Measurements from ENCODE around the gene MAGEA4. TPM values are rescaled to one million over a fixed set of nuclear protein-coding genes. Genes with fewer than 3 reads are reported as not detected.

MAGEA4 gene
- total RNA-seq, 1 donor: not detected

DNA sequence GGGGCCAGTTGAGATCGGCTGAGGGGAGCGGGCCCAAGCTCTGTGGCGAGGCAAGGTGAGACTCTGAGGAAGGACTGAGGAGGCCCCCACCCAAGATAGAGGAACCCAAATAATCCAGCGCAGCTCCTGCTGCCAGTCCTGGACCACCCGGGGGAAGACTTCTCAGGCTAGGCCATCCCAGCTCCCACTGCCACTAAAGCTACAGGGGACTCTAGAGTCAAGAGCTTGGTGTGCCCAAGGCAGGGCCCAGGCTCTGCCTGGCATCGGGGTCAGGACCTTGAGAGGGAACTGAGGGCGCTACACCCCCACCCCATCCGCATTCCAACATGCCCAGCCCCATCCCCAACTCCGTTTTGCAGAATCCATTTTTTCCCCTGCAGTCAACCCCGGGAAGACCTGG, 8.6 kb downstream of the MAGEA4 start:
- H3K4me3 ChIP-seq (ENCODE audit: low read depth, low read length): no peak overlapping the region
- DNase-seq (ENCODE audit: low read depth): no peak
- no peak for TF ChIP-seq CTCF (IDR thresholded peaks at IDR 0.05; ENCODE audit: insufficient read depth, low read depth, low read length)

- H3K4me3 ChIP-seq (ENCODE audit: low read depth, low read length): no peak overlapping the region
- no peak for DNase-seq (ENCODE audit: low read depth)
- no peak for TF ChIP-seq CTCF (IDR thresholded peaks at IDR 0.05; ENCODE audit: insufficient read depth, low read depth, low read length)
Observed at GRCh38 chrX:151921866-151922265, 9.2 kb downstream of the MAGEA4 start.

DNA sequence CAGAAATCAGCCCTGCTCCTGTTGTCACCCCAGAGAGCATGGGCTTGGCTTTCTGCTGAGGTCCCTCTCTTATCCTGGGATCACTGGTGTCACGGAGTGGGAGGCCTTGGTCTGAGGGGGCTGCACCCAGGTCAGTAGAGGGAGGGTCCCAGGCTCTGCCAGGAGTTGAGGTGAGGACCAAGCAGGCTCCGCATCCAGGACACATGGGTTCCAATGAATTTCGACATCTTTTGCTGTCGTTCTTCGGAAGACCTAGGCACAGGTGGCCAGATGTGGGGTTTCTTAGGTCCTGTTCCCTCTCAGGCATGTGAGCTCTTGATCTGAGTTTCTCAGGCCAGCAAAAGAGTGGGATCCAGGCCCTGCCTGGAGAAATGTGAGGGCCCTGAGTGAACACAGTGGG, 10.0 kb downstream of the MAGEA4 start:
- no peak overlapping the region for H3K4me3 ChIP-seq (ENCODE audit: low read depth, low read length)
- no peak for TF ChIP-seq CTCF (IDR thresholded peaks at IDR 0.05; ENCODE audit: insufficient read depth, low read depth, low read length)
- DNase-seq (ENCODE audit: low read depth): no peak

DNA sequence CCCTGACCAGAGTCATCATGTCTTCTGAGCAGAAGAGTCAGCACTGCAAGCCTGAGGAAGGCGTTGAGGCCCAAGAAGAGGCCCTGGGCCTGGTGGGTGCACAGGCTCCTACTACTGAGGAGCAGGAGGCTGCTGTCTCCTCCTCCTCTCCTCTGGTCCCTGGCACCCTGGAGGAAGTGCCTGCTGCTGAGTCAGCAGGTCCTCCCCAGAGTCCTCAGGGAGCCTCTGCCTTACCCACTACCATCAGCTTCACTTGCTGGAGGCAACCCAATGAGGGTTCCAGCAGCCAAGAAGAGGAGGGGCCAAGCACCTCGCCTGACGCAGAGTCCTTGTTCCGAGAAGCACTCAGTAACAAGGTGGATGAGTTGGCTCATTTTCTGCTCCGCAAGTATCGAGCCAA, 11.0 kb downstream of the MAGEA4 start:
- DNase-seq (ENCODE audit: low read depth): no peak
- H3K4me3 ChIP-seq (ENCODE audit: low read depth, low read length): no peak overlapping the region
- no peak for TF ChIP-seq CTCF (IDR thresholded peaks at IDR 0.05; ENCODE audit: insufficient read depth, low read depth, low read length)

GRCh38 chrX:151929126-151929525, 16.4 kb downstream of the MAGEA4 start:
- DNase-seq (ENCODE audit: low read depth): no peak
- no peak for TF ChIP-seq CTCF (IDR thresholded peaks at IDR 0.05; ENCODE audit: insufficient read depth, low read depth, low read length)
- H3K4me3 ChIP-seq (ENCODE audit: low read depth, low read length): no peak overlapping the region

DNA sequence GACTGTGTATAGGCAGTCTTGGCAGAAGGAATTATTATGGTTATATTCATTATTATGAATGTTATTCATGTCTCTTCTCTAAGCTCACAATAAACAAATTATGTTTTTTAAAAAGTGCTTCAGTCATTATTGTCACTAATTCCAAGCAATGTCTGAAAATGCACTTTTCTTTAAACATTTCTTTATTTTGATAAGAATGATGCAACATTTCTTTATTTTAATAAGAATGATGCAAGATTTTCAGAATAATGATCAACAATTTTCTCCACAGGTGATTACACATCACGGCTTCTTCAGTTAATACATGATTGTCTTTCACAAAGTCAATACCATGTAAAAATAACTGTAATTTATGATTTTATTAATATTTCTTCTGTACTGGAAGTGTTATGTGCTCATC, 22.7 kb downstream of the MAGEA4 start:
- no peak overlapping the region for H3K4me3 ChIP-seq (ENCODE audit: low read depth, low read length)
- no peak for DNase-seq (ENCODE audit: low read depth)
- no peak for TF ChIP-seq CTCF (IDR thresholded peaks at IDR 0.05; ENCODE audit: insufficient read depth, low read depth, low read length)

DNA sequence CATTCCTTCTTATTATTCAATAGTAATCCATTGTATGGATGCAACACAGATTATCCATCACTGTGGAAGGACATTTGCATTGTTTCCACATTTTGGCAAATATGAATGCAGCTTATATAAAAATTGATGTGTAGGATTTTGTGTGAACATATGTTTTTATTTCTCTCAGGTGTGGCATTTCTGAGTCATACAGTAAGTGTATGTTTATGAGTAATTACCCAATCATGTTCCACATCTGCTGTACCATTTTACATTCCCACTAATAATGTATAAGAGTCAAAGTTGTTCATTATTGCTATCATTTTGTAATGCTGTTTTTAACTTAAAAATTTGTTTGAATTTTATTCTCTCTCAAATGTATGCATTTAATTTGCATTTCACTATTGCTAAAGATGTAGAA, 25.5 kb downstream of the MAGEA4 start:
- no peak overlapping the region for H3K4me3 ChIP-seq (ENCODE audit: low read depth, low read length)
- DNase-seq (ENCODE audit: low read depth): no peak
- no peak for TF ChIP-seq CTCF (IDR thresholded peaks at IDR 0.05; ENCODE audit: insufficient read depth, low read depth, low read length)
